GM12875 (cell line): ENCODE measurements around the gene TLX2.

Experiments
- H3K4me3 ChIP-seq: one replicate; pipeline ENCODE4 v1.5.1; 2011; ENCODE audit warnings: low read depth, low read length, control low read depth
- TF ChIP-seq, protein P1 (sequence below): IDR thresholded peaks from 2 replicates; pipeline ENCODE4 v1.5.1; 2011; ENCODE audit warnings: low read depth, mild to moderate bottlenecking, control low read depth, inconsistent platforms, low read length, moderate library complexity, borderline replicate concordance; ENCODE audit not compliant: insufficient read depth

TLX2 gene

DNA sequence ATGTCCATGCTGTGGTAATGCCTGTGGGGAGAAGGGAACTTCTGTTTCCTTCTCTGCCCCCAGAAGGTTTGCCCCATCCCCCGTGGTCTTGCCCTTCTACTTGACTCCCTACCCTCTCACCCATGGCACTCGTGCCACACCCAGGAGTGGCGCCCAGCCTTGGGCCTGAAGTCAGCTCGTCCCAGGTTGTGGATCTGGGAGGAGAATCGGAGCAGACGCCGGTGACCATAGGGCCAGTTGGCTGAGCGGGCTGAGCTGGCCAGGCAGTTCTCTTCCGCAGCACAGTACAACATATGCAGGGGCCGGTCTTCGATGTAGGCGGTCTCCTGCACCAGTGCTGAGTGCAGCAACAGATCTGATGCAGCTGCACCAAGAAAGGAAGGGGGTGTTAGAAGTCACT is 20.2 kb downstream of the TLX2 start:
- TF ChIP-seq, protein P1, sequence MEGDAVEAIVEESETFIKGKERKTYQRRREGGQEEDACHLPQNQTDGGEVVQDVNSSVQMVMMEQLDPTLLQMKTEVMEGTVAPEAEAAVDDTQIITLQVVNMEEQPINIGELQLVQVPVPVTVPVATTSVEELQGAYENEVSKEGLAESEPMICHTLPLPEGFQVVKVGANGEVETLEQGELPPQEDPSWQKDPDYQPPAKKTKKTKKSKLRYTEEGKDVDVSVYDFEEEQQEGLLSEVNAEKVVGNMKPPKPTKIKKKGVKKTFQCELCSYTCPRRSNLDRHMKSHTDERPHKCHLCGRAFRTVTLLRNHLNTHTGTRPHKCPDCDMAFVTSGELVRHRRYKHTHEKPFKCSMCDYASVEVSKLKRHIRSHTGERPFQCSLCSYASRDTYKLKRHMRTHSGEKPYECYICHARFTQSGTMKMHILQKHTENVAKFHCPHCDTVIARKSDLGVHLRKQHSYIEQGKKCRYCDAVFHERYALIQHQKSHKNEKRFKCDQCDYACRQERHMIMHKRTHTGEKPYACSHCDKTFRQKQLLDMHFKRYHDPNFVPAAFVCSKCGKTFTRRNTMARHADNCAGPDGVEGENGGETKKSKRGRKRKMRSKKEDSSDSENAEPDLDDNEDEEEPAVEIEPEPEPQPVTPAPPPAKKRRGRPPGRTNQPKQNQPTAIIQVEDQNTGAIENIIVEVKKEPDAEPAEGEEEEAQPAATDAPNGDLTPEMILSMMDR, result no peak
- no peak overlapping the region for H3K4me3 ChIP-seq

DNA sequence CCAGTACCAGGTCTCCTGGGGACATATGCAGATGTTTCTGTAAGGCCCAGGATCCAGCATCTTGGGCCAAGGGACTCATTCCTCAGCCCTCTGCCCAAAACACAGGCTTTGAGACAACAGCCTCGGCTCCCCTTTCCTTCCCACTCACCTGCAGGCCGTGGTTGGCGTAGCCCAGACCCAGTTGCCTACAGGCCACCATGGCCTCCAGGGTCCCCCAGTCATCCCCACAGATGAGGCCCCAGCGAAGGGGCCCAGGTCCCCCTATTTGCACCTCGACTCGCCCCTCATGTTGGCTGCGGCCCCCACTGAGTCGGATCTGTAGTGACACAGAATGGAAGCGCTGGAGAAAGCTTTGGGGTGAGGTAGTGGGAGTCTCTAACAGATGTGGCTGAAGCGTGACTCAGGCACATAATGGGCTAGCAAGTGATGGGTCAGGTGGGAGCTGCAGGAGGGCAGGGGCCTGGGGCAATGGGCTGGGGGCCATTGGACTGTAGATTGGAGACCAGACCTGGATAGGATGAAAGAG is 21.3 kb downstream of the TLX2 start:
- H3K4me3 ChIP-seq, result no peak overlapping the region
- TF ChIP-seq, protein P1, result no peak

GRCh38 chr2:74536166-74536950 is 22.1 kb downstream of the TLX2 start:
- TF ChIP-seq, protein P1, result no peak
- no peak overlapping the region for H3K4me3 ChIP-seq

DNA sequence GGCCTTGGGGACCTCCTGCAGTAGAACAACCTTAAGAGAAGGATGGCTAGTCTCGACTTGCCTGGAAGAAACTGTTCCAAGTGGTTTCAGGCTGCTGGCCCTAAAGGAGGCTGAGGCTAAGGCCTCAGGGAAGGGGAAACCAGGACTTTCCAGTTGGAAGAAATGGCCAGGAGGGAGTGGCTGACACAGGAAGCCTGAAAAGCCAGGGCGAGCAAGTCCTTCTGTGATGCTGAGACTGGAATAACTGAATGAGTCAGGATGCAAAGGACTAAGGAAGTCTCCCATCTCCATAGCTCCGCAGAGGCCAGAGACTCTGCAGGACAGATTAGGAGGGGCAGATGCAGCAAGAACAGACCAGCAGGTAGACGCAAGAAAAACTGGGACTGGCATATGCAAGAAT is 22.9 kb downstream of the TLX2 start:
- no peak overlapping the region for H3K4me3 ChIP-seq
- TF ChIP-seq, protein P1, result no peak

GRCh38 chr2:74538881-74539339 is 24.7 kb downstream of the TLX2 start:
- no peak overlapping the region for H3K4me3 ChIP-seq
- TF ChIP-seq, protein P1, result no peak

GRCh38 chr2:74540291-74540690 is 26.0 kb downstream of the TLX2 start:
- no peak overlapping the region for H3K4me3 ChIP-seq
- TF ChIP-seq, protein P1, result no peak

- TF ChIP-seq, protein P1, result no peak
Measured at GRCh38 chr2:74542978-74543377, 28.7 kb downstream of the TLX2 start.

More at GRCh38 chr2:74542978-74543377, 28.7 kb downstream of the TLX2 start:
- no peak overlapping the region for H3K4me3 ChIP-seq
